Activated CD8-positive, alpha-beta memory T cell treated with anti-CD3 and anti-CD28 coated beads, Interleukin-2, amount 50 U/mL, for 24 hours (primary cell): ENCODE results near the gene NFATC1.

Experiments
- DNase-seq: peaks from one replicate; pipeline ENCODE4 v3.0.0-alpha.2; 2020; ENCODE audit errors: extremely low read depth

Gene NFATC1

DNA sequence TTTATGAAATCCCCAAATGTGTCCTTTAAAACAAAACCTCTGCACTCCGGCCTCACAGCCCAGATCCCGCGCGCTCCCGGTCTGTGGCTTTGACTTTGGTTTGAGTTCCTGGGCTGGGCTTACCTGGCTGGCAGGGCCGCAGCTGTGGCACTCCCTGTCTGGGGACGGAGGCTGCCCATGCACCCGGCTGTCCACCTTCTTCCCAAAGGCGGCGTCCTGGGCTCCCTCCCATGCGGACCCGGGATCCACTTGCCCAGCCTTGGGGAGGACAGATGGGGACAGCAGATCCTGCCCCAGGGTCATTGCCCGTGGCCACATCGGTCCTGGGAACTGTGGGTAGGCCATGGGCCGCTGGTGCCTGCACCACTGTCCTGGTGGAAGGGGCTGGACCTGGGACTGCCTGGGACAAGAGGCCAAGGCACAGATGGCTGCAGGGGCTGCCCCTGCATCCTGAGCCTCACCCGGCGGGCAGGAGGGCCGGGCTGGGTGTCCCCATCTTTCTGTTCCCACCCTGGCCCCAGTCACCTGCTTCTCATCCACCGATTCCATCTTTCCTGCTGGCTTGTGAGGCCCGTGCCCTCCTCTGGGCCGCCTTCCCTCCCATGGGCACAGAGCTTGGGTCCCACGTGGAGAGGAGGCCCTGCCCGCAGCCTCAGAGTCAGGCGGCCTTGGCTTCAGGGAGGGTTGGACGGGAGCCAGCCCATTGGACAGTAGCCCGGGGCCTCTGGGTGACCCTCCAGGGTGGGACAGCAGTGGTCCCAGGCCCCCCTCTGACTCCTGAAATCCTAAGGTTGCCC, 27.7 kb downstream of the NFATC1 start:
- no peak for DNase-seq

GRCh38 chr18:79424008-79424565, 28.4 kb downstream of the NFATC1 start:
- DNase-seq: no peak

GRCh38 chr18:79424880-79425568, 29.3 kb downstream of the NFATC1 start:
- no peak for DNase-seq

GRCh38 chr18:79425569-79425886, 29.8 kb downstream of the NFATC1 start:
- no peak for DNase-seq

DNA sequence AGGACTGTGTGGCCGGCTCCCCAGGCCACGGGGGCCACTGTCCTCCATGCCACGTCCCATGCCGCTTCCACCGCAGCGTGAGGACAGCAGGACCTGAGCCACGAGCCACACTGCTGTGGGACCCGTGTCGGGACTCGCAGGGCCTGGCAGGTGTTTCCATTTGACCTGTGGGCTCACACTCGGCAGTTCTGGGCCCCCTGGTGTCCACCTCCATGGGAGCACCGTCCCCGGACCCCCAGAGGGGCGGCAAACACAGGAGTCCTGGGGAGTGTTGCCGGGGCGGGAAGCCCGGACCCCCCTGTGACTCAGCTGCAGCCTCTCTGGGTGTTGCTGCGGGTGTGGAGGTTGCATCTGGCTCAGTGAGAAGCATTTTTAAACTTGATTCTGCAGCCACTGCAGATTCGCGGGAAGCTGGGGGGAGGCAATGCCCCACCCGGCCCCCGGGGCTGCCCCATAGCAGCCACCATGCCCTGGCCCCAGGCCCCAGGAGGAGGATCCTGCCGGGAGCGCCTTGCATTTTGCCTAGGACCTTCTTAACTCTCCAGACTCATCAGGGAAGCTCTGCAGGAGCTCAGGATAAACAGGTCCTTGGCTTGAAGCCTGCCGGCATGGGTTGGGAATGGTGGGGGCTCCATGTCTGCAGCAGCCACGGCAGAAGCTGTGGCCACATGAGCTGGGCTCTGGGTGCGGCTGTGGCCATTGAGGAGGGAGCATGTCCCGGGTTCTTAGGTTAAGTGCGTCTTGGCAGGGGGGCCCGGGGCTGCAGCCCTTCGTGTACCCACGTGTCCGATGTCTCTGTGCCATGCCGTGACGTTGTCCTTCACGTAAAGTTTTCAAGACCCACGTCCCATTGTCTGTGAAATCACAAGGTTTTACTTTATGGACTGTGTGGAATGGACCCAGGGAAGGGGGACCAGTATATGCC, 30.9 kb downstream of the NFATC1 start:
- DNase-seq: no peak

GRCh38 chr18:79427368-79428225, 31.9 kb downstream of the NFATC1 start:
- DNase-seq: no peak

DNA sequence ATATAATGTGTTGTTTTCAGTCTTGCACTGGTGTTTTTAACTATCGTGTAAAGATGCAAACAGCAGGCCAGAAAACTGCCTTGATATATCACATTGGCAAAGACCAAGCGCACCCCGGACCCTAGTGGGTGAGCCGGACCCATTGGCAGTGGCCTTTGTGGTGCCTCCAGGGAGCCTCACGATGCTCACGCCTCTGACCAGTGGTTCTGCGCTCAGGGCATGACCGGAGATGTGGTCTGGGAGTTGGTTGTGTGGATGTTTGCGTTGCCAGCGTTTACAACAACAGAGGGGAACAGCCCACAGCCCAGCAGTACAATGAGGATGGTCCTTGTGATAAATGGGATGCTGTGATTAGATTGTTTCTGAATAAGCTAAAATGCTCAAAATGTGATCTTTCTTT, 32.6 kb downstream of the NFATC1 start:
- no peak for DNase-seq

- no peak for DNase-seq
Measured at GRCh38 chr18:79429381-79429780, 33.7 kb downstream of the NFATC1 start.

- DNase-seq: no peak
Measured at GRCh38 chr18:79429785-79430281, 34.1 kb downstream of the NFATC1 start.

DNA sequence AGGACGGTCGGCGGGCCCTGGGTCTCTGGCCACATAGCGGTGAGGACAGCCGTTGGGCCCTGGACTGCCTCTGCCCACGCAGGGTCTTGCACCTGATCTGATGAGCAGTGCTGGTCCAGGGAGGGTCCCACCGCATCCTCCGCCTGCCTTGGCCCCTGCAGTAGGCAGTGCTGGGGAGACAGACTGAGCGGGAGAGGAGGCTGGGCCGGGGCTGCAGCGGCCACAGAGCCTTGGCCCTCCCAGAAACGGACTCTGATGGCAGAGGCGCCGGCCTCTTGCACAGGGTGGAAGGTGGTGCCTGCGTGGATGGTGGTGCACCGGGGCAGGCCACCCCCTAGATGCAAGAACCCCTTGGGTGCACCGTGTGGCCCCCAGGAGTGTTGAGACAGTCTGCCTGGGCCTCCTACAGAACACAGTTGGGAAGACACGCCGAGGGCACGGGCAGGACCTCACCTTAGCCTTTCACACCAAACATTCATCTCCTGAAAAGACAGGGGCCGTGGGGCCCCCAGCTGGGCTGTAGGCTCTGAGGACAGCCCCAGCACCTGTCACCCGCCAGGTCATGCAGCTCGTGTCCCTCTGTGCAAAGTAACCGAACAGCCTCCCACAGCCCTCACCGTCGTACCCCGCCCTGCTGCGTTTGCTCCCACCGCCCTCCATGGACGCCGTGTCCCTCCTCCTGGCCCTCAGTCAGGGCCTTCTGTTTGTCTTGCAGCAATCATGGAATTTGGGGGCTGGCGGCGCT, 36.8 kb downstream of the NFATC1 start:
- DNase-seq: no peak

DNA sequence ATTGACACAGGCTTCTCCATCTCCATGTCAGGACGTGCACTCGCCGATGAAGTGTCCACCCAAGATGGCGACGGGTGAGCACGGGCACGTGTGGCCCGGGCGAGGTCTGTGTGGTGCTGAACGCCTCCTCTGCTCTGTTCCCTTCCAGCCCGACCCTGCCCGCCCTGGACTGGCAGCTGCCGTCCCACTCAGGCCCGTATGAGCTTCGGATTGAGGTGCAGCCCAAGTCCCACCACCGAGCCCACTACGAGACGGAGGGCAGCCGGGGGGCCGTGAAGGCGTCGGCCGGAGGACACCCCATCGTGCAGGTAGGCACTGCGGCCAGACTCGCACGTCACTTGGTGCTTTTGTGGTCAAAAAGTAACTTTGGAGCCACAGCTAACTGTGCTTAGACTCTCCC, 37.7 kb downstream of the NFATC1 start:
- DNase-seq: no peak

- no peak for DNase-seq
Measured at GRCh38 chr18:79434607-79435401, 39.1 kb downstream of the NFATC1 start.

GRCh38 chr18:79436556-79437275, 41.0 kb downstream of the NFATC1 start:
- DNase-seq: no peak

- DNase-seq: no peak
Measured at GRCh38 chr18:79438089-79438897, 42.6 kb downstream of the NFATC1 start.

DNA sequence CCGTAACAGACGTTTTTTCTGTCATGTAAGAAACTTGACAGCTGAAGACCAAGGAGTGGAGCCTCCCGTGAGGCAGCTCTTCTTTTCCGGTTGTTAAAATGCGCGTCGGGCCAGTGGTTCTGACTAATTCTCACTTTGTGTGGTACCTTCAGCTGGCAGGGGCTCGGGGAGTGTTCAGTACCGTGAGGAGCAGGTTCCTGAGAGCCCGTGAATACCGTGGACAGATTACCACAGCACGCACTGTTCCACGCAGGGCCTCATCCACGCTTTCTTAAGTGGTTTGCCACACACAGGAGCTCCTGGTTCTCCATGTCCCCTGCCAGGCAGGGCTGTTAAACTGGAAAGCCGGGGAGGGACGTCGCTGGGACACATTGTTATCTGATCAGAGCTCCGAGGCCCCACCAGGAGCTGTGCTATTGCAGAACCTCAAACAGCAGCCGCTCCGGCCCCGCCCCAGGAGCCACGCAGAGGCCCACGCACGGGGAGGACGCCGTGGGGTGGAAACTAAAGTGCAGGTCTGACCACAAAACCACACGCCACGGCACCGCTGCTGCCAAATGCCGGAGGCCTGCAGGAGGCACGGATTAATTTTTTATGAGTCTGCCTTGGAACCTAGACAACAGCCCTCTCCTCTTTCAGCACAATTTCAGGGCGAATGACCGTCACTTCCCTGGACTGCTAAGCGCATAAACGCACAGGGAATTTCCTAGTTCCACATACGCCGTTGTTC, 43.3 kb downstream of the NFATC1 start:
- DNase-seq: no peak

DNA sequence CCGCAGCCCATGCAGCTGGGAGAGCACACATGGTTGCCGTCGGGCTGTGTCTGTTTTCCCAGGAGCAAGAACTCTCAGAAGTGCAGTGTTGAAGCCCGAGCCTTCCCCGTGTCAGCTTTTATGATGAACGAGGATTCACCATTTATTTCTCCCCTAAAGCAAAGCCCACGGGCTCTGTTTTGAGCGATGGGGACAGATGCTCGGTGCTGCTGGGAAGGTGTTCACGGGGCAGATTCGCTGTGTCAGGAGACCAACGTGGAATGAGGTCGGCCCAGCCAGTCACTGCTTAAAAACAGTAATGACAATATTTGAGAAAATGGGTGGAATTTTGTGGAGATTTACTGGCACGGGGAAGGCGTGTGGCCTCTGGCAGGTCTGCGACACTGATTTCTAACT, 43.9 kb downstream of the NFATC1 start:
- no peak for DNase-seq
